Measurements from ENCODE around the gene NEK6. TPM values are rescaled to one million over a fixed set of nuclear protein-coding genes. Genes with fewer than 3 reads are reported as not detected.

Gene NEK6
- total RNA-seq, 1 donor from 2014 or later, result 8.7 TPM

DNA sequence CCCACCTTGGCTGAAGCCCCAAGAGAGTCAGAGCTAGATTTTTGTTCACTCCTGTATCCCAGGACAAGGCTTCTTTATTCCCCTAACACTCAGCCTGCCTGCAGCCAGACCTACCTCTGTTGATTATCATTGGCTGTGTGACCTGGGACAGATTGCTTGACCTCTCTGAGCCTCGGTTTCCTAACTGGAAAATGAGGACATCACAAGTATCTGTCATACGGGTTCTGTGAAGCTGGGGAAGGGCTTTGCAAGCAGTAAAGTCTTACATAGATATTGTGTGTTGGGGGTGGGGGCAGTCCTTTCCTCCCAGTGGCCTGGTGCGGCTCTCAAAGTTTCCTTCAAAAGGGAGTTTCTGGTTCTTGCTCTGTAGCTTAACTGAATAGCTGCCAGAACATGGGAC is 2.5 kb upstream of the NEK6 start:
- Histone ChIP-seq H3K4me1 (peaks cover 27% of the 10 kb centered on the region), H3K27me3 (ENCODE audit: low read depth) (no peaks in the 10 kb centered on the region), H3K27ac (replicated peaks) (no peak overlapping the region), H3K4me3 (no peak overlapping the region), H3K9me3 (replicated peaks) (no peaks in the 10 kb centered on the region), H3K36me3 (no peaks in the 10 kb centered on the region)
- intact Hi-C loops (cut with micrococcal nuclease), result no loop called here
- no peak for DNase-seq
- TF ChIP-seq, protein P1, sequence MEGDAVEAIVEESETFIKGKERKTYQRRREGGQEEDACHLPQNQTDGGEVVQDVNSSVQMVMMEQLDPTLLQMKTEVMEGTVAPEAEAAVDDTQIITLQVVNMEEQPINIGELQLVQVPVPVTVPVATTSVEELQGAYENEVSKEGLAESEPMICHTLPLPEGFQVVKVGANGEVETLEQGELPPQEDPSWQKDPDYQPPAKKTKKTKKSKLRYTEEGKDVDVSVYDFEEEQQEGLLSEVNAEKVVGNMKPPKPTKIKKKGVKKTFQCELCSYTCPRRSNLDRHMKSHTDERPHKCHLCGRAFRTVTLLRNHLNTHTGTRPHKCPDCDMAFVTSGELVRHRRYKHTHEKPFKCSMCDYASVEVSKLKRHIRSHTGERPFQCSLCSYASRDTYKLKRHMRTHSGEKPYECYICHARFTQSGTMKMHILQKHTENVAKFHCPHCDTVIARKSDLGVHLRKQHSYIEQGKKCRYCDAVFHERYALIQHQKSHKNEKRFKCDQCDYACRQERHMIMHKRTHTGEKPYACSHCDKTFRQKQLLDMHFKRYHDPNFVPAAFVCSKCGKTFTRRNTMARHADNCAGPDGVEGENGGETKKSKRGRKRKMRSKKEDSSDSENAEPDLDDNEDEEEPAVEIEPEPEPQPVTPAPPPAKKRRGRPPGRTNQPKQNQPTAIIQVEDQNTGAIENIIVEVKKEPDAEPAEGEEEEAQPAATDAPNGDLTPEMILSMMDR (IDR thresholded peaks at IDR 0.05; ENCODE audit: borderline replicate concordance), result no peak

DNA sequence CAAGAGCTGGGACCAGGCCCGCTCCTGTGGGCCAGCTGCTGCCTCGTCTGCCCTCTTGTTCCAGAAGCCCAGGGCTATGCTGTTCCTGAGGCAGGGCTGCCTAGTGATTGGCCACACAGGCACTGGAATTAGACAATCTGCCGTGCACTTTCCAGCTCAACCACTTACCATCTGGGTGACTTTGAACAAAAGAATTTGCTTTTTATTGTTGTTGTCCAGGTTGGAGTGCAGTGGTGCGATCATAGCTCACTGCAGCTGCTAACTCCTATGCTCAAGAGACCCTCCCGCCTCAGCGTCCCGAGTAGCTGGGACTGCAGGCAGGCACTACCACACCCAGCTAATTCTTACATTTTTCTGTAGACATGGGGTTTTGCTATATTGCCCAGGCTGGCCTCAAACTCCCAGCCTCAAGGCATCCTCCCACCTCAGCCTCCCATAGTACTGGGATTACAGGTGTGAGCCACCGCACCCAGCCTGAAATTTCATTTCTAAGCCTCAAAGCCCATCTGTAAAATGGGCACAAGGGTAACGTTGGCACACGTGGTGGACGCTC is 1.2 kb upstream of the NEK6 start:
- no peaks in the 10 kb centered on the region for H3K36me3 ChIP-seq
- no peak for DNase-seq
- intact Hi-C loops (cut with micrococcal nuclease), result no loop called here
- H3K4me1 ChIP-seq, result peaks cover 36% of the 10 kb centered on the region
- H3K4me3 ChIP-seq, result no peak overlapping the region
- TF ChIP-seq, protein P1 (IDR thresholded peaks at IDR 0.05; ENCODE audit: borderline replicate concordance), result no peak
- no peaks in the 10 kb centered on the region for H3K9me3 ChIP-seq (replicated peaks)
- no peak overlapping the region for H3K27ac ChIP-seq (replicated peaks)
- no peaks in the 10 kb centered on the region for H3K27me3 ChIP-seq (ENCODE audit: low read depth)

DNA sequence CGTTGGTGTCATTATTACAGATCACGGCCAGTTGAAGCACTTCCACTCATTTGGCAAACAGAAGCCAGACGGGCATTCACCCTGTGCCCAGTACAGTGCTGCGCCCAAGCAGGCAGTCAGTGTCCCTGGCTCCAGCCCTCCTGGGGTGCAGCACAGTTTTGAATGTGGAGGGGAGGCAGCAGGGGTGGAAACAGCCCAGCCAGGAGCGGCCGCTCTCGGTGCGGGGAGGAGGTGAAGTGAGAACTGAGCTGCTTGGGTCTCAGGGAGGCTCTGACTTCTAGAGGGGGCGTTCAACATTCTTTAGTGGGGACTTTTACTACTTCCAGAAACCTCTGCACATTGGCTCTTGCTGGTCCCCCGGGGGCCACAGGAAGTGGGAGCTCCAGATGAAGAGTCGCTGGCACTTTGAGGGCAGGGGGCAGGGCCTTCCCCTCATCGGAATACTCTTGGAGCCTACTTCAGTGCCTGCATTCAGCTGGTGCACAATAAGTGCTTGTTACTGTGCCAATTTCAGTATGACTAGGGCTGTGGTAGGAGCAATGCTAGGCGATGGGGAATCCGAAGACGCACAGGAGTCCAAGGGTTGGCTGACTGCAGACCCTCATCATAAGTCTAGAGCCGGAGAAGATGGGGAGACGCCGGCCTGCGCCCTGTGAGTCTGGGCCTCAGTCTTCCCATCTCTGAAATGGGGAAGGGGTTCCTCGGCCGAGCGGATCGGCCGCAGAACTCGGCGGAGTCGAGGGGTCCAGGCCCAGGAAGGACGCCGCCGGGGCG is 492 bp upstream of the NEK6 start:
- H3K36me3 ChIP-seq, result no peaks in the 10 kb centered on the region
- DNase-seq, result no peak
- no peaks in the 10 kb centered on the region for H3K27me3 ChIP-seq (ENCODE audit: low read depth)
- no peaks in the 10 kb centered on the region for H3K9me3 ChIP-seq (replicated peaks)
- TF ChIP-seq, protein P1 (IDR thresholded peaks at IDR 0.05; ENCODE audit: borderline replicate concordance), result no peak
- intact Hi-C loops (cut with micrococcal nuclease), result no loop called here
- peaks cover 36% of the 10 kb centered on the region for H3K4me1 ChIP-seq
- H3K4me3 ChIP-seq, result peak overlapping the region; percentile 84
- peak overlapping the region; percentile 51 for H3K27ac ChIP-seq (replicated peaks)

DNA sequence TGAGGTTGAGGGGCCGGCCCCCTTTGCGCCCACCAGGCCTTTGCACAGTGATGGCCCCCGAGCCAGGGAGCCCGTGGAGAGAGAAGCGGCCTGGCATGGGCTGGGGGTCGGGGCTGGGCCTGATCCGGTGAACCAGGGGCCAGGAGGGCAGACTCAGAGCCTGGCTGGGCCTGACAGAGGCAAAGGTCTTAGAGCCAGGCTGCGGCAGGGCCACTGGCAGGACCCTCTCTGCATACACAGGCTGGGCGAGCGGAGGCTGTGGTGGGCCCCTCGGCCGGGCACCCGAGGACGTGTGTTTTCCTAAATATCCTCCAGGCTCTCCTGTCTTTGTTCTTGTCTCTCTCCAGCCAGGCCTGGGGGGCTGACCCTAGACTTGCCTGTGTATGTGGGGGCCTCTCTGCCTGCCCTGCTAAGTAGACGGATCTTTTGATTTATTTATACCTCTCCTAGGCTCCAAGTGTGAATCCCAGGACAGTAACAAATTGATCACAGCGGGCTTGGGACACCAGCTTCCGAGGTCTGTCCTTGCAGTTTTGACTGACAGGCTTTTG is 933 bp downstream of the NEK6 start:
- Histone ChIP-seq H3K27me3 (ENCODE audit: low read depth) (no peaks in the 10 kb centered on the region), H3K9me3 (replicated peaks) (no peaks in the 10 kb centered on the region), H3K36me3 (no peaks in the 10 kb centered on the region), H3K4me1 (peaks cover 50% of the 10 kb centered on the region), H3K27ac (replicated peaks) (peak overlapping the region; percentile 84), H3K4me3 (peak overlapping the region; percentile 84)
- intact Hi-C loops (cut with micrococcal nuclease), result no loop called here
- TF ChIP-seq, protein P1 (IDR thresholded peaks at IDR 0.05; ENCODE audit: borderline replicate concordance), result no peak
- no peak for DNase-seq

DNA sequence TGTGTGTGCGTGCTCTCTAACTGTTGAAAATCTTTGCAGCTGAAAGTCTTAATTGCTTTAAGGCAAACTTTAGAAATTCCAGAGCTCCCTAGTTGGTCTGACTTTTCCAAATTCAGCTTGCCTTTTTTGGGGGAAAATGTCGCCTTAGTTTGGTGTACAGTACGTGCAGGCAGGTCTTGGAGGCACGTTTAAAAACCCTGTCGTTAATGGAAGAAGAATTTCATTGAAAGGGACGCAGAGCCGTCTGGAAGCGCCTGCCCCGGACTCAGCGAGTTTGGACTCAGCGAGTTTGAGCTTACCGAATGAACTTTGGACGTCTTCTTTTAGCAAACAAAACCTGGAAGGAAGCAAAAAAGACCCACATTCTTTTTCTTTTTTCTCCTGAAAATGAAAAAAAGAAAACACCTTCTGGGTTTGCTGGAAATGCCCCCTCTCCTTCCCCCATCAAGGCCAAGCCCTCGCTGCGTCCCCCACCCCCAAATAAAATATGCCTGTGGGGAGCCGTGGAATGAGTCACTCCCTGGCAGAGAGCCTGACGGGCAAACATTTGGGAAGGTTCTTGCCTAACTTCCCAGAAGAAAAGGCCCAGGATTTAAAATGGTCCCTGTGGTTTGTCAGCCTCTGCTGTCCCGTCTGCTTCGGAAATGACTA is 1.5 kb downstream of the NEK6 start:
- TF ChIP-seq, protein P1 (IDR thresholded peaks at IDR 0.05; ENCODE audit: borderline replicate concordance), result no peak
- Histone ChIP-seq H3K9me3 (replicated peaks) (no peaks in the 10 kb centered on the region), H3K4me3 (peak overlapping the region; percentile 84), H3K27me3 (ENCODE audit: low read depth) (no peaks in the 10 kb centered on the region), H3K4me1 (peaks cover 56% of the 10 kb centered on the region), H3K36me3 (no peaks in the 10 kb centered on the region), H3K27ac (replicated peaks) (peak overlapping the region; percentile 84)
- intact Hi-C loops (cut with micrococcal nuclease), result no loop called here
- DNase-seq, result peak; percentile 70
